Measurements from ENCODE around the gene CYP51A1.

Gene CYP51A1

GRCh38 chr7:92131093-92131492 lies 3.2 kb downstream of the CYP51A1 start:
- ATAC-seq (ENCODE audit: insufficient read depth, low read depth) (no peak), DNase-seq (no peak)
- no peaks in the 10 kb centered on the region for H3K9me3 ChIP-seq (ENCODE audit: insufficient read depth, low read length, severe bottlenecking)
- no peak overlapping the region for H3K4me2 ChIP-seq (ENCODE audit: insufficient read depth, low read length)
- H3K27me3 ChIP-seq (ENCODE audit: insufficient read depth, low read length, poor library complexity), result no peaks in the 10 kb centered on the region
- no peaks in the 10 kb centered on the region for H4K20me1 ChIP-seq (ENCODE audit: insufficient read depth, low read length)
- H2AFZ ChIP-seq (ENCODE audit: low read depth, low read length), result no peak overlapping the region
- peaks cover 30% of the 10 kb centered on the region for H3K79me2 ChIP-seq (ENCODE audit: insufficient read depth, low read length)
- TF ChIP-seq EZH2 (IDR thresholded peaks at IDR 0.05; ENCODE audit: borderline replicate concordance, low read depth, low read length, severe bottlenecking) (no peak), CTCF (IDR thresholded peaks at IDR 0.05; ENCODE audit: borderline replicate concordance, extremely low read depth, low read length, poor library complexity, severe bottlenecking) (no peak)
- H3K4me3 ChIP-seq (ENCODE audit: low read depth in 1 of 2, low read length in 2 of 2), result no peak overlapping the region
- H3K27ac ChIP-seq (ENCODE audit: low read length), result no peak overlapping the region
- H3K4me1 ChIP-seq (ENCODE audit: insufficient read depth, low read length), result peaks cover 20% of the 10 kb centered on the region
- H3K9ac ChIP-seq (ENCODE audit: low read depth, low read length), result no peak overlapping the region
- H3K36me3 ChIP-seq (ENCODE audit: insufficient read depth, low read length), result peaks cover 13% of the 10 kb centered on the region

GRCh38 chr7:92121681-92122080 lies 12.6 kb downstream of the CYP51A1 start:
- Histone ChIP-seq H3K9me3 (ENCODE audit: insufficient read depth, low read length, severe bottlenecking) (no peaks in the 10 kb centered on the region), H2AFZ (ENCODE audit: low read depth, low read length) (no peak overlapping the region), H3K4me3 (ENCODE audit: low read depth in 1 of 2, low read length in 2 of 2) (no peak overlapping the region), H3K4me2 (ENCODE audit: insufficient read depth, low read length) (no peak overlapping the region), H3K27ac (ENCODE audit: low read length) (no peak overlapping the region), H3K79me2 (ENCODE audit: insufficient read depth, low read length) (peaks cover 18% of the 10 kb centered on the region; the same call in 1 of the 2 replicates), H4K20me1 (ENCODE audit: insufficient read depth, low read length) (no peaks in the 10 kb centered on the region), H3K36me3 (ENCODE audit: insufficient read depth, low read length) (peaks cover 33% of the 10 kb centered on the region), H3K9ac (ENCODE audit: low read depth, low read length) (no peak overlapping the region), H3K4me1 (ENCODE audit: insufficient read depth, low read length) (no peaks in the 10 kb centered on the region), H3K27me3 (ENCODE audit: insufficient read depth, low read length, poor library complexity) (no peaks in the 10 kb centered on the region)
- DNase-seq (no peak), ATAC-seq (ENCODE audit: insufficient read depth, low read depth) (no peak)
- no peak for TF ChIP-seq CTCF (IDR thresholded peaks at IDR 0.05; ENCODE audit: borderline replicate concordance, extremely low read depth, low read length, poor library complexity, severe bottlenecking)
- no peak for TF ChIP-seq EZH2 (IDR thresholded peaks at IDR 0.05; ENCODE audit: borderline replicate concordance, low read depth, low read length, severe bottlenecking)

- Histone ChIP-seq H3K27me3 (ENCODE audit: insufficient read depth, low read length, poor library complexity) (no peaks in the 10 kb centered on the region), H3K9ac (ENCODE audit: low read depth, low read length) (no peak overlapping the region), H3K4me2 (ENCODE audit: insufficient read depth, low read length) (no peak overlapping the region), H3K9me3 (ENCODE audit: insufficient read depth, low read length, severe bottlenecking) (no peaks in the 10 kb centered on the region), H3K79me2 (ENCODE audit: insufficient read depth, low read length) (peaks cover 18% of the 10 kb centered on the region; the same call in 1 of the 2 replicates), H3K4me1 (ENCODE audit: insufficient read depth, low read length) (no peaks in the 10 kb centered on the region), H3K4me3 (ENCODE audit: low read depth in 1 of 2, low read length in 2 of 2) (no peak overlapping the region), H3K27ac (ENCODE audit: low read length) (no peak overlapping the region), H2AFZ (ENCODE audit: low read depth, low read length) (no peak overlapping the region), H3K36me3 (ENCODE audit: insufficient read depth, low read length) (peaks cover 42% of the 10 kb centered on the region), H4K20me1 (ENCODE audit: insufficient read depth, low read length) (no peaks in the 10 kb centered on the region)
- ATAC-seq (ENCODE audit: insufficient read depth, low read depth), result no peak
- no peak for TF ChIP-seq CTCF (IDR thresholded peaks at IDR 0.05; ENCODE audit: borderline replicate concordance, extremely low read depth, low read length, poor library complexity, severe bottlenecking)
- TF ChIP-seq EZH2 (IDR thresholded peaks at IDR 0.05; ENCODE audit: borderline replicate concordance, low read depth, low read length, severe bottlenecking), result no peak
- DNase-seq, result no peak
Observed at GRCh38 chr7:92119213-92119759, 15.0 kb downstream of the CYP51A1 start.
